Measurements from ENCODE around the gene COL6A1.

The COL6A1 gene

DNA sequence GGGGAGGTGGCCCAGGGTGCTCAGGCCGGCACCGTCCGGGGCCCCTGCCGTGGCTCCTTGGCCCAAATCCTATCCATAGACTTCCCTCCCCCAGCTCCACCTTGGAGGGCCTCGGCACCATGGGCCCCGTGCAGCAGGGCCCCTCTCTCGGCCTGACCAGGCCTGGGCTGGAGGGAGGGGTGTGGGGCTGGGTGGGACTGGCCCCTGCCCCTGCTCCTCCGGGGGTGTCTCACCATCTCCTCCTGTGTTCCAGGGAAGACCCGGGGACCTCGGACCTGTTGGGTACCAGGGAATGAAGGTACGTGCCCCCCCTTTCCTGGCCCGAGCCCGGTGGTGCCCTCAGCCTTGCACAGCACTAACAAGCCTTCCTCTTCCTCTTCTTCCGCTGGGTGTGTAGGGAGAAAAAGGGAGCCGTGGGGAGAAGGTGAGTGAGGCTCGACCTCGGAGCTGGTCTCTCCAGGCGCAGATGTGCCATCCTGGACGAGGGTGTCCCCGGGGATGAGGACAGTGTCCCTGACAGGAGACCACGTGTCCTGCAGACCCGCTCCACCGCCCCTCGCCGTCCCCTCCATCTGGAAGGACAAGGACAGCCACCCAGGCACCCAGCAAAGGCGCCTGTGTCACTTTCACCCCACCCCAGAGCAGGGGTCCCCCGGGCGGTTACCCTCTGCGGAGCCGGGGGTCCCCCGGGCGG, 7.9 kb downstream of the COL6A1 start:
- H3K27me3 Mint-ChIP-seq, result no peaks in the 10 kb centered on the region
- peaks cover 3% of the 10 kb centered on the region for H3K36me3 Mint-ChIP-seq
- H3K4me3 Mint-ChIP-seq, result no peak overlapping the region
- peaks cover 2% of the 10 kb centered on the region for H3K4me1 Mint-ChIP-seq (ENCODE audit: low read depth)
- no peak overlapping the region for H3K27ac Mint-ChIP-seq
- H3K9me3 Mint-ChIP-seq (ENCODE audit: low read depth), result no peaks in the 10 kb centered on the region

DNA sequence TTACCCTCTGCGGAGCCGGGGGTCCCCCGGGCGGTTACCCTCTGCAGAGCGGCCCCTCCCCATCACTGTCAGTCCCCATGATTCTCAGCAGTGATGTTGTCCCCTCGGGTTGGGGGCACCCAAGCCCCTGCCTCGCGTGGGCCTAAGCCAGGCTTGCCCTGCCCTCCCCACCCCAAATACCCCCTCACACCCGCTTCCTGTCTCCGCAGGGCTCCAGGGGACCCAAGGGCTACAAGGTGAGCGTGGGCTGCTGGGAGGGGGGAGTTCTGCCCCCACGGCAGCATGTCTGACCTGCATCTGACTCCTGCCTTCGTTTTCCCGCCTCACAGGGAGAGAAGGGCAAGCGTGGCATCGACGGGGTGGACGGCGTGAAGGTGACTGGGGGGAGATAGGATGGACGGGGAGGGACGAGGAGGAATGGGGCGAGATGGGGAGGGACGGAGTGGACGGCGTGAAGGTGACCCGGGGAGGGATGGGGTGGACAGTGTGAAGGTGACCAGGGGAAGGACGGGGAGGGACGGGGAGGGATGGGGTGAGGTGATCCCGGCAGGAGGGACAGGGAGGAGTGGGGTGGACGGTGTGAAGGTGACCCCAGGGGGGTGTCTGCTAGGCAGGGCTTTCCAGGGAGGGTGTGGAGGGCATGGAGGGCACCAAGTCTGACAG, 8.6 kb downstream of the COL6A1 start:
- no peaks in the 10 kb centered on the region for H3K27me3 Mint-ChIP-seq
- H3K4me1 Mint-ChIP-seq (ENCODE audit: low read depth), result no peaks in the 10 kb centered on the region
- no peak overlapping the region for H3K27ac Mint-ChIP-seq
- no peaks in the 10 kb centered on the region for H3K9me3 Mint-ChIP-seq (ENCODE audit: low read depth)
- H3K4me3 Mint-ChIP-seq, result no peak overlapping the region
- no peaks in the 10 kb centered on the region for H3K36me3 Mint-ChIP-seq

DNA sequence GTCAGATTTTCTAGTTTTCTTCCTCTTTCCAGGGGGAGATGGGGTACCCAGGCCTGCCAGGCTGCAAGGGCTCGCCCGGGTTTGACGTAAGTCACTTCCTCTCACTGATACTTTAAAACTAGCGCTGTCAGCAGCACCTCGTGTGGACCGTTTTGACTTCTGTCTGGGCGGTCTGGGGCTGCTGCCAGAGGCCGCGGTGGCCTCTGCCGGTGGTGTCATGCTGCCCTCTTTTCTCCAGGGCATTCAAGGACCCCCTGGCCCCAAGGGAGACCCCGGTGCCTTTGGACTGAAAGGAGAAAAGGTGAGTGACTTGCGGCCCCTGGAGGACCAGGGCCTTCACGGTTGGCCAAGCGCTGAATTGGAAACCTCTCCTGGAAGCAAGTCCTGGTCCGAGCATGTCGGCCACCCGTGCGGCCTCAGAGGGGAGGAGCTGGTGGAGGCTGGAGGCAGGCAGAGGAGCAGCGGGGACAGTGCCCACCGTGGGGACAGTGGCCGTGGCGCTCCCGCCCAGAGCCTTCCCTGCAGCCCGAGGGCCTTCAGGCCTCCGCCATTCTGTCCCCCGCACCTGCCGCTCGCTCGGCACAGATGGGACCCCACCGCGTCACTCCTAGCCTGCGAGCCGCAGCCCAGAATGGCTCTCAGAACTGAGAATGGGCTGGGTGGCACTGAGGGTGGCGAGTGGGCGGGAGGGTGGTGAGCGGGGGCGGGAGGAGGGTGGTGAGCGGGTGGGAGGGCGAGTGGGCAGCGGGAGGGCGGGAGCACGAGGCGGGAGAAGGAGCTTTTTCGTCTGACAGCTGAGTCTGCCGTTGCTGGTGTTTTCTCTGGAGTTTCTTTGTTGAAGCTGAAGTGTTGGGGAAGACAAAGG, 9.4 kb downstream of the COL6A1 start:
- no peak overlapping the region for H3K27ac Mint-ChIP-seq
- no peaks in the 10 kb centered on the region for H3K4me1 Mint-ChIP-seq (ENCODE audit: low read depth)
- H3K36me3 Mint-ChIP-seq, result no peaks in the 10 kb centered on the region
- no peaks in the 10 kb centered on the region for H3K9me3 Mint-ChIP-seq (ENCODE audit: low read depth)
- H3K27me3 Mint-ChIP-seq, result no peaks in the 10 kb centered on the region
- no peak overlapping the region for H3K4me3 Mint-ChIP-seq

DNA sequence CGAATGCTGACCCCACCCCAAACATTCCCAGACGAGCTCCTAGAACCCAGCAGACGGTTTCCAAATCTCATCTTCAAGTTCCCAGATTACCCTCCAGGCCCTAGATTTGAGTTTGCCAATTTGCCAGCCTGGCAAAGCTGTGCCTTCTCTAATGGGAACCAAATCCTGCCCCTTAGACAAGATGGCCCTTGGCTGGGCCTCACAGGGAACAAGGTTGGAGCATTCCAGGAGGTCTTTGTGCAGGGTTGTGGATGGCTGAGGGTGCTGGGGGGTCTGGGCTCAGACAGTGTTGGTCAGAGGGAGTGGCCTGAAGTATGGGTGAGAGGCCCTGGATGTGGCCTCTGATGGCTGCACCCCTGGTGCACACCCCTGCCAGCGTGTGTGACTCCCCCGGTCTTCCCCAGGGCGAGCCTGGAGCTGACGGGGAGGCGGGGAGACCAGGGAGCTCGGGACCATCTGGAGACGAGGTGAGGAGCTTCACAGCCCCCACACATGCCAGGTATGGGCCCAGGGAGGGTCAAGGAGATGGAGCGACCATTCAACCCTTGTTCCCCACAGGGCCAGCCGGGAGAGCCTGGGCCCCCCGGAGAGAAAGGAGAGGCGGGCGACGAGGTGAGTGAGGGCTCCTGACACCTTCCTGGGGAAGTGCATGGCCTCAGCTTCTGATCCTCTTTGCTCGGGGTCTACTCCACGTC, 10.2 kb downstream of the COL6A1 start:
- Mint-ChIP-seq H3K27ac (no peak overlapping the region), H3K27me3 (no peaks in the 10 kb centered on the region), H3K4me3 (no peak overlapping the region), H3K4me1 (ENCODE audit: low read depth) (no peaks in the 10 kb centered on the region), H3K36me3 (no peaks in the 10 kb centered on the region), H3K9me3 (ENCODE audit: low read depth) (no peaks in the 10 kb centered on the region)

DNA sequence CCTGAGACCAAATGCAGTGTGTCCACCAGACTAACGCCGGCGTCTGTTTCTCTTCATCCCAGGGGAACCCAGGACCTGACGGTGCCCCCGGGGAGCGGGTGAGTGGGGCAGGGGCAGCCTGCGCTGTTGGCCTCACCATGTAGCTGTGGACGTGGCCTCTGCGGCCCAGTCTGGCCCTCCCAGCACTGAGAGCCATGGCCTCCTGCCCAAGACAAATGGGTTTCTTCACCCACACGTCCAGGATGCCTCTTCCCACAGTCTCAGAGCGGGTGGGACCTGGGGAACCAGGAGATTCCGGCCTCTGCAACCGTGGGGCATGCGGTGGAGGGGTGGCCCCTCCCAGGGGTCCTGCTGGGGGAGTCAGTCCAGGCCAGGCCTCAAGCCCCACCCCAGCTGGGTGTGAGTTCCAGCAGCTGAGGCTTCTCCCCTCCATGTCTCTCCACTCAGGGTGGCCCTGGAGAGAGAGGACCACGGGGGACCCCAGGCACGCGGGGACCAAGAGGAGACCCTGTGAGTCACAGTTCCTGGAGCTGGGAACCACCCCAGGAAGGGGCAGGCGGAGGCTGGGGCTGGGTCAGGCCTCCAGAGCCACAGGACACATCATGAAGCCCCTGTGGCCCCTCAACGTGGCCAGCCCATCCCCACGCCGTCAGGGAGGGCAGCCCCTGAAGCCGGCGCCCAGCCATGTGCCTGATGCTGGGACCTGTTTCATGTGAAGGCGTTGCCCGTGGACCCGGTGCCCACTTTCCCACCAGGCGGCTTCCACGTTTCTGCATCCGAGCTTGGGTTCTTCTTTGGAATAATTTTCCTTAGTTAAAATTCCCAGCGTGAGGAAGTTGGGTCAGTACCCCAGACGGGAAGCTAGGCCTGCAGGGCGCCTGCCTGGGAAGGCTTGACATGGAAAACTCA, 11.0 kb downstream of the COL6A1 start:
- no peaks in the 10 kb centered on the region for H3K9me3 Mint-ChIP-seq (ENCODE audit: low read depth)
- H3K4me3 Mint-ChIP-seq, result no peak overlapping the region
- H3K4me1 Mint-ChIP-seq (ENCODE audit: low read depth), result no peaks in the 10 kb centered on the region
- H3K27me3 Mint-ChIP-seq, result no peaks in the 10 kb centered on the region
- H3K36me3 Mint-ChIP-seq, result no peaks in the 10 kb centered on the region
- H3K27ac Mint-ChIP-seq, result no peak overlapping the region

DNA sequence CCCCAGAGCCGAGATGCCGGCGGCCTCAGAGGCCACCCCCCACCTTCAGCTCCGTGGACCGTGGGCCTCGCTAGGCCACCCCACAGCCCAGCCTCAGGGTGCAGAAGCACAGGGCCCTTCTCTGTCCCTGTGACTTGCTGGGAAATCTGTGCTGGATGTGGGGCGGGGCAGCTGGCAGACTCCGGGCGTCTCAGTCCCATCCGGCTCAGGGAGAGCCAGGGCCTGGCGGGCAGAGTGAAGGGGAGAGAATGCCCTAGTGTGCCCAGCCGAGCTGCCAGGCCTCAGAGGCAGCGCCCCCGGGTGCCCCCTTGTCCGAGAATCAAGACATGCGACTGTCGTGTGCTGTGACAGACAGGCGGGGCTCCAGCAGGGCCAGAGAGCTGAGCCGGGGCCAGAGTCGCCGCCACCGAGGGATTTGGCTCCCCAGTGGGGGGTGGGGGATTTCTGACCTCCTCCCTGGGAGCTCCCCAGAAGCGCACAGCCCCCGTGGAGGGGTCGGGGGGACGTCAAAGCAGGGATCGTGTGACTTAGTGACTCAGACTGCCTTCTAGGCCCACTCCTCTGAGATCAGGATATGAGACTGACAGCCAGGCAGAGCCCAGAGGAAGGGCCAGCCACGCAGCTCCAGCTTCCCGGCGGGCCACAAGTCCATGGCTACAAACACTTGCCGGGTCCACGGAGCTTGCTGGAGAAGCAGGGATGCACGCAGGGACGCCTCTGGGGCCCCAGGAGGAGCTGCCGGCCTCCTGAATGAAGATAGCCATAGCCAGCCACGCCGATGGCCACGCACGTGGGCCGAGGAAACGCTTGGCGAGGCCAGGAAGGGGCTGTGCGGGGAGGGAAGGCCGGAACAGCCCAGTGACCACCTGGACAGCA, 11.9 kb downstream of the COL6A1 start:
- Mint-ChIP-seq H3K4me1 (ENCODE audit: low read depth) (no peaks in the 10 kb centered on the region), H3K36me3 (no peaks in the 10 kb centered on the region), H3K27ac (no peak overlapping the region), H3K27me3 (no peaks in the 10 kb centered on the region), H3K9me3 (ENCODE audit: low read depth) (no peaks in the 10 kb centered on the region), H3K4me3 (no peak overlapping the region)

DNA sequence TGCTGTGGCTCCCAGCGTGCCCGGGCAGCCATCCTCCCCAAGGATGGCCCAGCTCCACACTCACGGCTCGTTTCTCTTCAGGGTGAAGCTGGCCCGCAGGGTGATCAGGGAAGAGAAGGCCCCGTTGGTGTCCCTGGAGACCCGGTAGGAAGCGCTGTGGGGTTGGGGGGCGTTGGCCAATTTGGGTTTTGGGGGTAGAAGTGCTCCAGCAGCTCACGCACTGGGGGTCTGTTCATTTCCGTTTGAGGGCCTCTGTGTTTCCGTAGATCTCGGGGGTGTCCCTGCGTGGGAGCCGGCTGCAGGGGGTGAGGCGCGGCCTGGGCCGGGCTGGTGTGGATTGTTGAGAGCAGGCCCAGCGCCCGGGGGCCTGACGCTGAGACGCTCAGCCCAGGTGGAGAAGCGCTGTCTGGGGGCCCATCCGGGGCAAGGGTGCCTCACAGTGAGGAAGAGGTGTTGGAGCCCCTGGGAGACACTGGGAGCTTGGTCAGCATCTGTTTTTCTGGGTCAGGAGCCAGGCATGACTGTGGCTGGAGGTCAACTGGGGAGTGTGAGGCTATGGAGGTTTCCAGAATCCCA, 12.6 kb downstream of the COL6A1 start:
- no peak overlapping the region for H3K27ac Mint-ChIP-seq
- H3K36me3 Mint-ChIP-seq, result no peaks in the 10 kb centered on the region
- no peaks in the 10 kb centered on the region for H3K9me3 Mint-ChIP-seq (ENCODE audit: low read depth)
- no peak overlapping the region for H3K4me3 Mint-ChIP-seq
- no peaks in the 10 kb centered on the region for H3K27me3 Mint-ChIP-seq
- H3K4me1 Mint-ChIP-seq (ENCODE audit: low read depth), result no peaks in the 10 kb centered on the region

DNA sequence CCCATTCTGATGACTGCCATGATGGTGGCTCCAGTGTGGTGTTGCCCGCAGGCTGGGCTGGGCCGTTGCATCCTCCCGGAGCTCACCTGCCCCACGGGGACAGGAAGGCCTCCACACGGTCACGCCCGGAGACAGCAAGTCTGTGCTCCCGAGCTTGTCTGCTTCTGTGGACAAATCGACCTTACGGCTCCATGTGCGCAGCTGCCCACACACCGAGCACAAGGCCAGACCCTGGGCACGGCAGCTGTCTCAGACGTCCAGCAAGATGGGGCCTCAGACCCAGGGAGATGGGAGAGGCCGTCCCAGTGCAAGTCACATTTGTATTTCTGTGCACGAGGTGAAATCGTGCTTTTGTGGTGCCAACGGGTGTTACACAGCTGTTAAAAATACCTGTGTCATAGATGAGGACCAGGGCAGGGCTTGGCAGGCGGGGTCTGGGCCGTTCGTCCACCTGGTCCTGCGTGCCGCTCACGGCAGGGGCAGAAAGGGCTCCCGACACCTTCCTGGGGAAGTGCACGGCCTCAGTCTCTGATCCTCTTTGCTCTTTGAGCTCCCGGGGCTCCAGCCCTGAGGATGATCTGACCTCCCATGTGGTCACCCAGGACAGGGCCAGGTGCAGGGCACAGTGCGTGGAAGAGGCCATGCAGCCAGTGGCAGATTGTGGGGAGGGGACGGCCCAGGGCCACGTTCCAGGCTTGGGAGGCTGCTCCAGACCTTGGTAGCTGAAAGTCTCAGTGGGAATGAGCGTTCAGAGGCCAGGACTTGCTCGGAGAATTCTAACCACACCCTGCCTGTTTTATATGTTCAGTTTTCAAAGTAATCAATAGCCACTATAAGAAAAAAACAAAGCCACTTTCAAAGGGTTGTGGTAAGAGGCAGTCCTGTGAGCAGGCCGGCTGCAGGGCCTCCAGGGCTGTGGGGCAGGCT, 13.5 kb downstream of the COL6A1 start:
- Mint-ChIP-seq H3K9me3 (ENCODE audit: low read depth) (no peaks in the 10 kb centered on the region), H3K4me3 (no peak overlapping the region), H3K4me1 (ENCODE audit: low read depth) (no peaks in the 10 kb centered on the region), H3K27ac (no peak overlapping the region), H3K36me3 (no peaks in the 10 kb centered on the region), H3K27me3 (no peaks in the 10 kb centered on the region)

DNA sequence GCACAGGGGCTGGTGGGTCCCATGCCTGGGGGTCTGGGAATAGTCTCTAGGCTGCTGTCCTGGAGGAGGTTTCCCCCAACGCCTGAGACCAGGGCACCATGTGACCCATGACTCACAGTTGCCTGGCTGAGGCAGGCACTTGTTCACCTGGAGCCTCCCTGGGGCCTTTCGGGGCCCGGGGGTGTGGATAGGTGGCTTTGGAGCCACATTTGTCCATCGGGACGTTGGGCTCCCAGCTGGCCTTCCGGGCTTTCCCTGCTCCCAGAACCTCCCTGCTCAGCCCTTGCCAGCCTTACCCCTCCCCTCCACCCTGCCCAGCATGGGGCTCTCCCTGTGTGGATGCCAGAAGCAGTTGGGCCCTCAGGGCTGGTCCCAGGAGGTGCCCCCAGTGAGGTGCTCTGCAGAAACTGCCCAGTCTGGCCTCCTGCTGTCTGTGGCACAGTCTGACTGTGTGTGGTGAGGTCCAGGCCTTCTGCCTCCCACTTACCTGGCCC, 14.2 kb downstream of the COL6A1 start:
- H3K27ac Mint-ChIP-seq, result no peak overlapping the region
- H3K4me3 Mint-ChIP-seq, result no peak overlapping the region
- H3K36me3 Mint-ChIP-seq, result no peaks in the 10 kb centered on the region
- H3K4me1 Mint-ChIP-seq (ENCODE audit: low read depth), result no peaks in the 10 kb centered on the region
- H3K9me3 Mint-ChIP-seq (ENCODE audit: low read depth), result no peaks in the 10 kb centered on the region
- H3K27me3 Mint-ChIP-seq, result no peaks in the 10 kb centered on the region

DNA sequence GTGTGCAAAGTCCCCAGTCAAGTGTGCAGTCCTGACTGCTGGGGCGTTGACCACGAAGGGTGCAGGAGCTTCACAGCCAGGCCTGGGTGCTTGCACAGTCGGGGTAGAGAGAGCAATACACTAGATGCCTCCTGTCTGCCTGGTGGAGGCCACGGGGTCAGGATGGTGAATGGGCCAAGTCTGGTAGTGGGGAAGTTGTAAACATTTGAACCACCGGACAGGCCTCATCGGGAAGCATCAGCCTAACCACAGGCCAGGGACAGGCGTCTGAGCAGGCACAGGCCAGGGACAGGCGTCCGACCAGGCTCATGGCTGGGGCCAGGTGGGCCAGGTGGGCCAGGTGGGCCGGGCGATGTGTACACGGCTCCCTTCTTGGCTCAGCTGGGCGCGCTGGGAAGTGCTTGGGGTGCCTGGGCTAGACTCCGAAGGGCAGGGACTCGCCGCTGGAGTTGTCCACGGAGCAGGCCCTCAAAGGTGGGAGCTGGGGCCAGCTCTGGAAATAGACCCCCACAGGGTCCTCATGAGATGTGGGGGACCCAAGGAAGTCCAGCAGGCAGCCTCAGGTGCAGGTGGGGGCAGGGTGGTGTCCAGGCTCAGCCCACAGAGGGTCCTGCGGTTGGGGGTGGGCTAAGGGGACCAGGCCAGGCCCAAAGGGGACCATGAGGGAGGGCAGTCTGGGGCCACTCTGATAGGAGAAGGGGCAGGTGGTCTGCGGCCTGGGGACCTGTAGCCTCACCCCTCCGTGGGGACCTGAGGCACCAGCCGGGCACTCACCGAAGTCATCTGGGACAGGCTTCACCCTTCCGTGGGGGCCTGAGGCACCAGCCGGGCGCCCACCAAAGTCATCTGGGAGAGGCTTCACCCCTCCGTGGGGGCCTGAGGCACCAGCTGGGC, 15.0 kb downstream of the COL6A1 start:
- Mint-ChIP-seq H3K4me1 (ENCODE audit: low read depth) (no peaks in the 10 kb centered on the region), H3K27ac (no peak overlapping the region), H3K4me3 (no peak overlapping the region), H3K36me3 (no peaks in the 10 kb centered on the region), H3K27me3 (no peaks in the 10 kb centered on the region), H3K9me3 (ENCODE audit: low read depth) (no peaks in the 10 kb centered on the region)

DNA sequence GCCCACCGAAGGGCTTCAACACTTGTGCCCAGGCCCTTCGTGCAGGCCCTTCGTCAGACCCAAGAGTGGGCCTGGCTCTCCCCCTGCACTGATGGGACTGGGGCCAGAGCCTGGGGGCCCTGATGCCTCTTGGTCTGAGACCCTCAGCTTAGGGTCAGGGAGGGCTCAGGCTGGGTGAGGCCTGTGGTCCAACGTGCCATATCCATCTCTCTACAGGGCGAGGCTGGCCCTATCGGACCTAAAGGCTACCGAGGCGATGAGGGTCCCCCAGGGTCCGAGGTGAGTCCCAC, 15.6 kb downstream of the COL6A1 start:
- Mint-ChIP-seq H3K9me3 (ENCODE audit: low read depth) (no peaks in the 10 kb centered on the region), H3K36me3 (no peaks in the 10 kb centered on the region), H3K27me3 (no peaks in the 10 kb centered on the region), H3K4me1 (ENCODE audit: low read depth) (no peaks in the 10 kb centered on the region), H3K4me3 (no peak overlapping the region), H3K27ac (no peak overlapping the region)
